GM23338 (cell line): ENCODE measurements around the gene ANKRD6. TPM values are rescaled to one million over a fixed set of nuclear protein-coding genes. Genes with fewer than 3 reads are reported as not detected.

Experiments
- ATAC-seq: fragments of 200-7000 bp; cut with Tn5 transposase; 3 replicates; pipeline ENCODE4 v1.9.1; 2020
- DNase-seq: peaks from one replicate; pipeline ENCODE4 v3.0.0-alpha.2; 2015; ENCODE audit warnings: low spot score
- H2AFZ ChIP-seq: fragments of 200-600 bp; sonication (generic); 2 replicates; pipeline ENCODE4 v1.8.0; 2016; ENCODE audit warnings: antibody characterized with exemption, mild to moderate bottlenecking, moderate library complexity
- H3F3A ChIP-seq: fragments of 200-600 bp; sonication (generic); replicated peaks from 2 replicates; pipeline ENCODE4 v1.8.0; 2017; ENCODE audit warnings: antibody characterized with exemption, mixed run types, low read depth
- H3K27ac ChIP-seq: fragments of 200-600 bp; sonication (generic); 2 replicates; pipeline ENCODE4 v1.6.1; 2016; ENCODE audit warnings: low read depth
- H3K27me3 ChIP-seq: fragments of 200-600 bp; sonication (generic); 2 replicates; pipeline ENCODE4 v1.8.0; 2016; ENCODE audit warnings: mild to moderate bottlenecking, mixed run types, moderate library complexity; ENCODE audit not compliant: insufficient read depth
- H3K36me3 ChIP-seq: fragments of 200-600 bp; sonication (generic); 2 replicates; pipeline ENCODE4 v1.8.0; 2016; ENCODE audit warnings: mild to moderate bottlenecking; ENCODE audit not compliant: insufficient read depth
- H3K4me1 ChIP-seq: fragments of 200-600 bp; sonication (generic); 2 replicates; pipeline ENCODE4 v1.8.0; 2016; ENCODE audit warnings: mild to moderate bottlenecking, moderate library complexity; ENCODE audit not compliant: insufficient read depth
- H3K4me2 ChIP-seq: fragments of 200-600 bp; sonication (generic); 2 replicates; pipeline ENCODE4 v1.7.1; 2017; ENCODE audit warnings: mixed run types
- H3K4me3 ChIP-seq: fragments of 200-600 bp; sonication (generic); 2 replicates; pipeline ENCODE4 v1.6.1; 2016; ENCODE audit warnings: mixed run types
- H3K79me2 ChIP-seq: fragments of 200-600 bp; sonication (generic); replicated peaks from 2 replicates; pipeline ENCODE4 v1.8.0; 2017; ENCODE audit warnings: mild to moderate bottlenecking; ENCODE audit not compliant: insufficient read depth
- H3K9me2 ChIP-seq: fragments of 200-600 bp; sonication (generic); 2 replicates; pipeline ENCODE4 v1.8.0; 2017; ENCODE audit not compliant: insufficient read depth
- H4K20me1 ChIP-seq: fragments of 200-600 bp; sonication (generic); replicated peaks from 2 replicates; pipeline ENCODE4 v1.8.0; 2017; ENCODE audit warnings: mild to moderate bottlenecking; ENCODE audit not compliant: insufficient read depth
- H3K27ac Mint-ChIP-seq: 2 replicates; pipeline ENCODE4 v1.8.0; 2020; ENCODE audit warnings: inconsistent platforms, mild to moderate bottlenecking, moderate library complexity, mixed read lengths
- H3K27me3 Mint-ChIP-seq: 3 replicates; pipeline ENCODE4 v1.8.0; 2022; ENCODE audit warnings: low read depth, mild to moderate bottlenecking, moderate library complexity, mixed read lengths, inconsistent platforms; ENCODE audit not compliant: insufficient read depth, poor library complexity
- H3K36me3 Mint-ChIP-seq: 3 replicates; pipeline ENCODE4 v1.8.0; 2021; ENCODE audit warnings: low read depth, mild to moderate bottlenecking, inconsistent platforms, moderate library complexity, mixed read lengths
- H3K4me1 Mint-ChIP-seq: 3 replicates; pipeline ENCODE4 v1.8.0; 2020; ENCODE audit warnings: mild to moderate bottlenecking, inconsistent platforms, mixed read lengths
- H3K4me3 Mint-ChIP-seq: 3 replicates; pipeline ENCODE4 v1.8.0; 2021; ENCODE audit warnings: moderate library complexity, mild to moderate bottlenecking, inconsistent platforms, mixed read lengths
- H3K9me3 Mint-ChIP-seq: 3 replicates; pipeline ENCODE4 v1.8.0; 2020; ENCODE audit warnings: moderate library complexity, mild to moderate bottlenecking, inconsistent platforms, mixed read lengths
- CREB1 ChIP-seq: fragments of 250-450 bp; sonication (Bioruptor Pico); IDR thresholded peaks from 2 replicates; pipeline ENCODE4 v1.5.0; 2020; ENCODE audit warnings: low read depth, mild to moderate bottlenecking, moderate library complexity
- CTCF ChIP-seq, 2 experiments: fragments of 200-600 bp in 1 of 2; sonication (generic) in 1 of 2; conservative IDR thresholded peaks; 2 replicates each; pipeline versions ENCODE4 v1.5.1 to v1.6.1; 2016 to 2017; ENCODE audit warnings: antibody characterized with exemption in 2 of 2, low read depth in 2 of 2, mild to moderate bottlenecking in 2 of 2, moderate library complexity in 1 of 2
- EZH2 ChIP-seq: fragments of 200-600 bp; sonication (generic); IDR thresholded peaks from one replicate; pipeline ENCODE4 v1.8.0; 2017; ENCODE audit warnings: antibody characterized with exemption, mild to moderate bottlenecking, low read depth; ENCODE audit not compliant: unreplicated experiment
- EZH2phosphoT487 ChIP-seq: fragments of 200-600 bp; sonication (generic); IDR thresholded peaks from one replicate; pipeline ENCODE4 v1.8.1; 2018; ENCODE audit warnings: antibody characterized with exemption; ENCODE audit not compliant: unreplicated experiment
- JUNB ChIP-seq: IDR thresholded peaks from one replicate; pipeline ENCODE4 v1.6.1; 2016; ENCODE audit warnings: antibody characterized with exemption; ENCODE audit not compliant: unreplicated experiment
- NANOG ChIP-seq: IDR thresholded peaks from 2 replicates; pipeline ENCODE4 v1.6.1; 2016; ENCODE audit warnings: antibody characterized with exemption, borderline replicate concordance
- STAT1 ChIP-seq: IDR thresholded peaks from one replicate; pipeline ENCODE4 v1.6.1; 2016; ENCODE audit warnings: antibody characterized with exemption; ENCODE audit not compliant: unreplicated experiment
- ZNF331 ChIP-seq: fragments of 250-450 bp; sonication (Bioruptor Pico); IDR thresholded peaks from 2 replicates; pipeline ENCODE4 v1.5.0; 2020; ENCODE audit warnings: low read depth, mild to moderate bottlenecking, moderate library complexity
- ZNF462 ChIP-seq: fragments of 250-450 bp; sonication (Bioruptor Pico); IDR thresholded peaks from 2 replicates; pipeline ENCODE4 v1.5.0; 2020; ENCODE audit warnings: mild to moderate bottlenecking, moderate library complexity
- polyA plus RNA-seq: library from polyadenylated mRNA; unstranded; fragments of >200 nt; fragmentation: Nextera tagmentation; extraction: Ambion mirVana; gene quantifications from 2 replicates; pipeline ENCODE4 v1.2.1, GENCODE V29; 2016
- total RNA-seq: library from RNA; depleted of rRNA; stranded (reverse); fragments of >200 nt; shearing (Covaris generic); gene quantifications from 2 replicates; pipeline ENCODE4 v1.2.3, GENCODE V29; 2014

The ANKRD6 gene
- total and polyA plus RNA-seq, 2 experiments from 2014 or later = 3.2 to 9.2 TPM

GRCh38 chr6:89670935-89671565 lies 238.1 kb downstream of the ANKRD6 start:
- H3K36me3 ChIP-seq = peaks cover 74% of the 10 kb centered on the region
- Mint-ChIP-seq H3K27ac (peak overlapping the region; percentile 94), H3K27me3 (peaks cover 7% of the 10 kb centered on the region), H3K9me3 (no peaks in the 10 kb centered on the region), H3K36me3 (peaks cover 91% of the 10 kb centered on the region), H3K4me1 (peaks cover 34% of the 10 kb centered on the region), H3K4me3 (no peak overlapping the region)
- H4K20me1 ChIP-seq = no peaks in the 10 kb centered on the region
- H3K4me1 ChIP-seq = peaks cover 25% of the 10 kb centered on the region
- H3K4me3 ChIP-seq = no peak overlapping the region
- ATAC-seq (no peak), DNase-seq (no peak)
- no peaks in the 10 kb centered on the region for H3K9me2 ChIP-seq
- no peaks in the 10 kb centered on the region for H3K27me3 ChIP-seq
- no peak overlapping the region for H2AFZ ChIP-seq
- TF ChIP-seq CREB1 (CRISPR knock-in tag) (no peak), NANOG (no peak), EZH2phosphoT487 (no peak), STAT1 (no peak), CTCF (conservative IDR thresholded peaks at IDR 0.05; ENCODE audit: low read depth in 2 of 2) (no peak), ZNF462 (CRISPR knock-in tag) (no peak), EZH2 (no peak), ZNF331 (CRISPR knock-in tag) (no peak), JUNB (no peak)
- peaks cover 19% of the 10 kb centered on the region for H3K79me2 ChIP-seq
- peaks cover 26% of the 10 kb centered on the region for H3F3A ChIP-seq
- H3K27ac ChIP-seq = peak overlapping the region; percentile 90
- H3K4me2 ChIP-seq = no peak overlapping the region
